Breast epithelium (tissue), 3 donors: ENCODE measurements around the gene MAPKAPK2.

ENCODE experiments used
- POLR2AphosphoS5 ChIP-seq, 3 donors: sonication (generic); formaldehyde crosslinking; IDR thresholded peaks; one replicate each; pipeline ENCODE4 v1.6.1; 2017; ENCODE audit warnings: antibody characterized with exemption in 3 of 3
- TF ChIP-seq, protein P1 (sequence below), 3 donors: fragments of 450-650 bp; IDR thresholded peaks; one replicate each; pipeline ENCODE4 v1.5.1; 2016 to 2017; ENCODE audit warnings: antibody characterized with exemption in 3 of 3, mild to moderate bottlenecking in 3 of 3, moderate library complexity in 3 of 3

DNA sequence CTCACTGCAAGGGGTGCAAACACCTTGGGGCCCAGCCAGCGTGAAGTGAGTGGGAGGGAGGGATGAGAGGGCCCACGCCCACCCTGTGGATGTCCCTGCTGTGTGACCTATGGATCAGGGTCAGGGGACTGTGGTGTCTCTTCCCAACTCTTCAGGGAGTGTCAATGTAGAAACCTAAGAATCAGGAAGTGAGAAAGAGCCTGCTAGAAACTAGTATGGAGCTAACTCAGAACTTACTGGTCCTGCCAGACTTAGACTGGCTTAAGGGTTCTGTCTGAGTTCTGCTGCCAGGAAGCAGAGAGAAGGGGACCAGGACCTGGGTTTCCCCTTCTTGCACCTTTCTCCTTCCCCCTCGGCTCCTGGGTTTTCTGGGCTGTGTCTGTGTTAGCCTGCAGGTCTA, 89.4 kb downstream of the MAPKAPK2 start:
- TF ChIP-seq, protein P1, sequence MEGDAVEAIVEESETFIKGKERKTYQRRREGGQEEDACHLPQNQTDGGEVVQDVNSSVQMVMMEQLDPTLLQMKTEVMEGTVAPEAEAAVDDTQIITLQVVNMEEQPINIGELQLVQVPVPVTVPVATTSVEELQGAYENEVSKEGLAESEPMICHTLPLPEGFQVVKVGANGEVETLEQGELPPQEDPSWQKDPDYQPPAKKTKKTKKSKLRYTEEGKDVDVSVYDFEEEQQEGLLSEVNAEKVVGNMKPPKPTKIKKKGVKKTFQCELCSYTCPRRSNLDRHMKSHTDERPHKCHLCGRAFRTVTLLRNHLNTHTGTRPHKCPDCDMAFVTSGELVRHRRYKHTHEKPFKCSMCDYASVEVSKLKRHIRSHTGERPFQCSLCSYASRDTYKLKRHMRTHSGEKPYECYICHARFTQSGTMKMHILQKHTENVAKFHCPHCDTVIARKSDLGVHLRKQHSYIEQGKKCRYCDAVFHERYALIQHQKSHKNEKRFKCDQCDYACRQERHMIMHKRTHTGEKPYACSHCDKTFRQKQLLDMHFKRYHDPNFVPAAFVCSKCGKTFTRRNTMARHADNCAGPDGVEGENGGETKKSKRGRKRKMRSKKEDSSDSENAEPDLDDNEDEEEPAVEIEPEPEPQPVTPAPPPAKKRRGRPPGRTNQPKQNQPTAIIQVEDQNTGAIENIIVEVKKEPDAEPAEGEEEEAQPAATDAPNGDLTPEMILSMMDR (IDR thresholded peaks at IDR 0.05) = no peak
- TF ChIP-seq POLR2AphosphoS5 (IDR thresholded peaks at IDR 0.05) = no peak
